Kidney epithelial cell (primary cell): ENCODE results near the gene HES2. TPM values are rescaled to one million over a fixed set of nuclear protein-coding genes. Genes with fewer than 3 reads are reported as not detected.
"Not testable (repeated sequence)": the region's sequence is repeated elsewhere in the genome, so short reads cannot be mapped to it uniquely, and the experiment has no call there.

Source experiments
- DNase-seq: peaks from one replicate; pipeline ENCODE4 v3.0.0-alpha.2; 2010; ENCODE audit warnings: low read depth
- H3K27me3 ChIP-seq: 2 replicates; pipeline ENCODE4 v1.6.0; 2011; ENCODE audit warnings: low read length; ENCODE audit not compliant: control insufficient read depth, insufficient read depth
- H3K36me3 ChIP-seq: 2 replicates; pipeline ENCODE4 v1.5.1; 2011; ENCODE audit warnings: low read length; ENCODE audit not compliant: control insufficient read depth, insufficient read depth
- H3K4me3 ChIP-seq: 2 replicates; pipeline ENCODE4 v1.5.1; 2011; ENCODE audit warnings: low read depth, mild to moderate bottlenecking, control low read depth, low read length
- CTCF ChIP-seq: IDR thresholded peaks from 2 replicates; pipeline ENCODE4 v1.5.1; 2011; ENCODE audit warnings: mild to moderate bottlenecking, moderate library complexity, low read length, control low read depth, inconsistent platforms; ENCODE audit not compliant: insufficient read depth, poor library complexity, severe bottlenecking
- total RNA-seq: library from RNA; depleted of rRNA; stranded (reverse); fragments of >200 nt; gene quantifications from 2 replicates; pipeline ENCODE4 v1.2.3, GENCODE V29; 2015

HES2 gene
- total RNA-seq, 1 donor from 2014 or later: 15.9 TPM

- Histone ChIP-seq H3K4me3 (no peak overlapping the region), H3K27me3 (peaks cover 58% of the 10 kb centered on the region), H3K36me3 (no peaks in the 10 kb centered on the region)
- TF ChIP-seq CTCF: no peak
- DNase-seq: no peak
Observed at GRCh38 chr1:6443339-6444115, 23.8 kb upstream of the HES2 start.

GRCh38 chr1:6441586-6441985 lies 21.9 kb upstream of the HES2 start:
- Histone ChIP-seq H3K27me3 (peaks cover 42% of the 10 kb centered on the region), H3K36me3 (no peaks in the 10 kb centered on the region), H3K4me3 (no peak overlapping the region)
- TF ChIP-seq CTCF: no peak
- DNase-seq: no peak

GRCh38 chr1:6440198-6441126 lies 20.7 kb upstream of the HES2 start:
- no peak for DNase-seq
- Histone ChIP-seq H3K36me3 (no peaks in the 10 kb centered on the region), H3K27me3 (peaks cover 39% of the 10 kb centered on the region), H3K4me3 (no peak overlapping the region)
- TF ChIP-seq CTCF: no peak

- no peak overlapping the region for H3K4me3 ChIP-seq
- peak; percentile 91 for TF ChIP-seq CTCF
- H3K27me3 ChIP-seq: peaks cover 29% of the 10 kb centered on the region
- DNase-seq: no peak
- H3K36me3 ChIP-seq: no peaks in the 10 kb centered on the region
Observed at GRCh38 chr1:6438047-6438525, 18.4 kb upstream of the HES2 start.

GRCh38 chr1:6437012-6437700 lies 17.4 kb upstream of the HES2 start:
- TF ChIP-seq CTCF: peak; percentile 78
- peaks cover 32% of the 10 kb centered on the region for H3K27me3 ChIP-seq
- peak; percentile 19 for DNase-seq
- H3K4me3 ChIP-seq, H3K36me3 ChIP-seq: not testable (repeated sequence)

- DNase-seq, H3K36me3 ChIP-seq, H3K4me3 ChIP-seq: not testable (repeated sequence)
- peaks cover 32% of the 10 kb centered on the region for H3K27me3 ChIP-seq
Observed at GRCh38 chr1:6436277-6436676, 16.6 kb upstream of the HES2 start.
